Activated CD4-positive, CD25-positive, alpha-beta regulatory T cell treated with anti-CD3 and anti-CD28 coated beads, Interleukin-2, amount 50 U/mL, for 24 hours (primary cell): ENCODE measurements around the gene TNFSF13.
A peak's percentile ranks its signal among the peaks of the same experiment; 100 is the strongest.

Experiments used
- ATAC-seq, 2 donors: fragments of 150-1000 bp; cut with Tn5 transposase; one replicate each; pipeline ENCODE4 v1.10.0; 2021; ENCODE audit warnings: mild to moderate bottlenecking in 1 of 2, moderate library complexity in 1 of 2

TNFSF13 gene

GRCh38 chr17:7575481-7575883, 16.9 kb downstream of the TNFSF13 start:
- ATAC-seq: no peak

- ATAC-seq: no peak
Observed at GRCh38 chr17:7575959-7576358, 17.4 kb downstream of the TNFSF13 start.

- no peak for ATAC-seq
Observed at GRCh38 chr17:7576432-7576937, 17.9 kb downstream of the TNFSF13 start.

GRCh38 chr17:7577327-7578199, 19.0 kb downstream of the TNFSF13 start:
- no peak for ATAC-seq

- ATAC-seq: peak; percentile 75 to 76
Observed at GRCh38 chr17:7579001-7579833, 20.7 kb downstream of the TNFSF13 start, which contains the start of gene CD68. TSS of gene CD68 (plus strand) at chr17:7579638. CDS start at chr17:7579678, 40 bp downstream.

- ATAC-seq: no peak
Observed at GRCh38 chr17:7579834-7580603, 21.5 kb downstream of the TNFSF13 start.

GRCh38 chr17:7580604-7581575, 22.3 kb downstream of the TNFSF13 start:
- ATAC-seq: no peak

- ATAC-seq: no peak
Observed at GRCh38 chr17:7582396-7583252, 24.1 kb downstream of the TNFSF13 start.

GRCh38 chr17:7583253-7584109, 24.9 kb downstream of the TNFSF13 start, which contains the start of gene MPDU1:
TSS of gene MPDU1 (plus strand) at chr17:7583852. CDS start at chr17:7583863, 11 bp downstream.
- peak; percentile 71 for ATAC-seq

GRCh38 chr17:7586673-7587419, 28.3 kb downstream of the TNFSF13 start:
- ATAC-seq: no peak

- ATAC-seq: no peak
Observed at GRCh38 chr17:7587420-7588151, 29.0 kb downstream of the TNFSF13 start.

GRCh38 chr17:7588553-7589203, 30.1 kb downstream of the TNFSF13 start:
- ATAC-seq: no peak

- ATAC-seq: peak; percentile 75 to 76
Observed at GRCh38 chr17:7589204-7589868, 30.8 kb downstream of the TNFSF13 start.

GRCh38 chr17:7589891-7590691, 31.5 kb downstream of the TNFSF13 start, which contains the start of gene SOX15:
TSS of gene SOX15 (minus strand) at chr17:7590094. CDS start at chr17:7589676, 418 bp downstream.
- ATAC-seq: no peak

- no peak for ATAC-seq
Observed at GRCh38 chr17:7590743-7591142, 32.2 kb downstream of the TNFSF13 start.

- ATAC-seq: no peak
Observed at GRCh38 chr17:7591596-7591995, 33.0 kb downstream of the TNFSF13 start.
